Skeletal muscle tissue (tissue), 4 donors: Measurements from ENCODE around the gene KIAA0513. TPM values are rescaled to one million over a fixed set of nuclear protein-coding genes. Genes with fewer than 3 reads are reported as not detected.

Experiments
- H3K27ac ChIP-seq: one replicate; pipeline ENCODE4 v1.7.0; 2013; ENCODE audit warnings: mild to moderate bottlenecking, low read depth, low read length, inconsistent platforms
- H3K27me3 ChIP-seq, 3 donors: one replicate each; pipeline ENCODE4 v1.7.0; 2013; ENCODE audit warnings: low read length in 3 of 3; ENCODE audit not compliant: control insufficient read depth in 3 of 3, insufficient read depth in 3 of 3
- H3K36me3 ChIP-seq, 3 donors: one replicate each; pipeline ENCODE4 v1.7.0; 2013; ENCODE audit warnings: low read length in 3 of 3; ENCODE audit not compliant: control insufficient read depth in 3 of 3, insufficient read depth in 3 of 3
- H3K4me1 ChIP-seq, 3 donors: one replicate each; pipeline ENCODE4 v1.7.0; 2013; ENCODE audit warnings: low read length in 3 of 3, mild to moderate bottlenecking in 3 of 3; ENCODE audit not compliant: control insufficient read depth in 3 of 3, insufficient read depth in 3 of 3
- H3K4me3 ChIP-seq, 3 donors: one replicate each; pipeline ENCODE4 v1.7.0; 2013; ENCODE audit warnings: low read length in 3 of 3
- H3K9ac ChIP-seq, 3 donors: one replicate each; pipeline ENCODE4 v1.7.0; 2013; ENCODE audit warnings: low read length in 3 of 3, mild to moderate bottlenecking in 3 of 3, moderate library complexity in 2 of 3, low read depth in 1 of 3
- H3K9me3 ChIP-seq, 3 donors: one replicate each; pipeline ENCODE4 v1.7.0; 2013; ENCODE audit warnings: low read length in 3 of 3; ENCODE audit not compliant: control insufficient read depth in 3 of 3
- total RNA-seq: library from RNA; depleted of rRNA; stranded (reverse); fragments of >200 nt; gene quantifications from one replicate; pipeline ENCODE4 v1.2.3, GENCODE V29; 2014
- donor health status: Osteomylitis.

The KIAA0513 gene
- total RNA-seq, 1 donor from 2014 or later: 5.7 TPM

GRCh38 chr16:85066346-85066885 lies 38.8 kb downstream of the KIAA0513 start:
- no peak overlapping the region for H3K4me3 ChIP-seq
- H3K4me1 ChIP-seq: no peaks in the 10 kb centered on the region
- no peaks in the 10 kb centered on the region for H3K27me3 ChIP-seq
- H3K9me3 ChIP-seq: no peaks in the 10 kb centered on the region
- peaks cover 0 to 13% (median 4%) of the 10 kb centered on the region in 3 donors for H3K36me3 ChIP-seq
- H3K27ac ChIP-seq: no peak overlapping the region
- H3K9ac ChIP-seq: no peak overlapping the region

GRCh38 chr16:85067024-85067423 lies 39.4 kb downstream of the KIAA0513 start:
- Histone ChIP-seq H3K9ac (no peak overlapping the region), H3K4me3 (no peak overlapping the region), H3K27ac (no peak overlapping the region), H3K9me3 (no peaks in the 10 kb centered on the region), H3K4me1 (no peaks in the 10 kb centered on the region), H3K36me3 (peaks cover 0 to 14% (median 4%) of the 10 kb centered on the region in 3 donors), H3K27me3 (no peaks in the 10 kb centered on the region)

GRCh38 chr16:85067426-85067825 lies 39.8 kb downstream of the KIAA0513 start:
- H3K4me1 ChIP-seq: peaks cover 0 to under 1% (median under 1%) of the 10 kb centered on the region in 3 donors
- no peak overlapping the region for H3K4me3 ChIP-seq
- no peak overlapping the region for H3K9ac ChIP-seq
- H3K27me3 ChIP-seq: no peaks in the 10 kb centered on the region
- H3K36me3 ChIP-seq: peaks cover 0 to 14% (median 4%) of the 10 kb centered on the region in 3 donors
- H3K27ac ChIP-seq: no peak overlapping the region
- no peaks in the 10 kb centered on the region for H3K9me3 ChIP-seq

GRCh38 chr16:85068746-85069145 lies 41.2 kb downstream of the KIAA0513 start:
- H3K27me3 ChIP-seq: no peaks in the 10 kb centered on the region
- H3K36me3 ChIP-seq: peaks cover 0 to 14% (median 4%) of the 10 kb centered on the region in 3 donors
- no peaks in the 10 kb centered on the region for H3K9me3 ChIP-seq
- H3K9ac ChIP-seq: no peak overlapping the region
- H3K4me1 ChIP-seq: peaks cover 8 to 11% (median 9%) of the 10 kb centered on the region in 3 donors
- no peak overlapping the region for H3K27ac ChIP-seq
- H3K4me3 ChIP-seq: no peak overlapping the region

- Histone ChIP-seq H3K27me3 (no peaks in the 10 kb centered on the region), H3K9ac (no peak overlapping the region), H3K36me3 (peaks cover 0 to 14% (median 4%) of the 10 kb centered on the region in 3 donors), H3K4me3 (no peak overlapping the region), H3K4me1 (peaks cover 8 to 11% (median 9%) of the 10 kb centered on the region in 3 donors), H3K27ac (no peak overlapping the region), H3K9me3 (no peaks in the 10 kb centered on the region)
Observed at GRCh38 chr16:85069171-85069570, 41.6 kb downstream of the KIAA0513 start.

- Histone ChIP-seq H3K27me3 (no peaks in the 10 kb centered on the region), H3K9ac (peak overlapping the region in 1 of 3 donors; percentile 33), H3K4me1 (peaks cover 8 to 11% (median 9%) of the 10 kb centered on the region in 3 donors), H3K4me3 (peak overlapping the region in 1 of 3 donors; percentile 29), H3K36me3 (peaks cover 0 to 16% (median 7%) of the 10 kb centered on the region in 3 donors), H3K27ac (no peak overlapping the region), H3K9me3 (no peaks in the 10 kb centered on the region)
Observed at GRCh38 chr16:85072076-85072860, 44.7 kb downstream of the KIAA0513 start.

GRCh38 chr16:85072947-85073346 lies 45.4 kb downstream of the KIAA0513 start:
- H3K27me3 ChIP-seq: no peaks in the 10 kb centered on the region
- peaks cover 0 to 17% (median 11%) of the 10 kb centered on the region in 3 donors for H3K36me3 ChIP-seq
- peaks cover 8 to 11% (median 9%) of the 10 kb centered on the region in 3 donors for H3K4me1 ChIP-seq
- H3K9ac ChIP-seq: peak overlapping the region in 1 of 3 donors; percentile 33
- H3K27ac ChIP-seq: no peak overlapping the region
- H3K9me3 ChIP-seq: no peaks in the 10 kb centered on the region
- H3K4me3 ChIP-seq: peak overlapping the region in 1 of 3 donors; percentile 29

GRCh38 chr16:85074225-85074914 lies 46.8 kb downstream of the KIAA0513 start:
- no peak overlapping the region for H3K4me3 ChIP-seq
- no peaks in the 10 kb centered on the region for H3K9me3 ChIP-seq
- no peak overlapping the region for H3K9ac ChIP-seq
- H3K27me3 ChIP-seq: no peaks in the 10 kb centered on the region
- peaks cover 11 to 25% (median 14%) of the 10 kb centered on the region in 3 donors for H3K36me3 ChIP-seq
- H3K27ac ChIP-seq: no peak overlapping the region
- peaks cover 8 to 11% (median 9%) of the 10 kb centered on the region in 3 donors for H3K4me1 ChIP-seq

- Histone ChIP-seq H3K27me3 (no peaks in the 10 kb centered on the region), H3K4me3 (no peak overlapping the region), H3K27ac (no peak overlapping the region), H3K4me1 (peaks cover 8 to 11% (median 9%) of the 10 kb centered on the region in 3 donors), H3K9me3 (no peaks in the 10 kb centered on the region), H3K36me3 (peaks cover 11 to 26% (median 16%) of the 10 kb centered on the region in 3 donors), H3K9ac (no peak overlapping the region)
Observed at GRCh38 chr16:85075236-85075924, 47.8 kb downstream of the KIAA0513 start.
